Activated CD4-positive, alpha-beta T cell treated with anti-CD3 and anti-CD28 coated beads for 36 hours (primary cell): ENCODE measurements around the gene RARRES2. TPM values are rescaled to one million over a fixed set of nuclear protein-coding genes. Genes with fewer than 3 reads are reported as not detected.

Source experiments
- ATAC-seq: fragments of 200-7000 bp; cut with Tn5 transposase; one replicate; pipeline ENCODE4 v1.10.0; 2021; ENCODE audit warnings: mild to moderate bottlenecking, moderate library complexity
- CTCF ChIA-PET: fragments of 350-600 bp; sonication (Branson Sonifier 250); formaldehyde crosslinking; loops from one replicate; lab custom pipeline; 2021; ENCODE audit warnings: antibody characterized with exemption; lab: Charles Lee
- POLR2A ChIA-PET: fragments of 350-600 bp; sonication (Branson Sonifier 250); formaldehyde crosslinking; loops from one replicate; lab custom pipeline; 2021; ENCODE audit warnings: antibody characterized with exemption, inconsistent platforms; lab: Charles Lee
- DNase-seq: peaks from one replicate; pipeline ENCODE4 v3.0.0-alpha.2; 2020
- H3K27ac Mint-ChIP-seq: one replicate; pipeline ENCODE4 v1.8.0; 2021; ENCODE audit warnings: mixed read lengths
- H3K27me3 Mint-ChIP-seq: one replicate; pipeline ENCODE4 v1.8.0; 2021; ENCODE audit warnings: mixed read lengths
- H3K36me3 Mint-ChIP-seq: one replicate; pipeline ENCODE4 v1.8.0; 2021; ENCODE audit warnings: low read depth, mixed read lengths
- H3K4me1 Mint-ChIP-seq: one replicate; pipeline ENCODE4 v1.8.0; 2021; ENCODE audit warnings: mixed read lengths
- H3K4me3 Mint-ChIP-seq: one replicate; pipeline ENCODE4 v1.8.0; 2021; ENCODE audit warnings: mild to moderate bottlenecking, moderate library complexity, mixed read lengths
- H3K9me3 Mint-ChIP-seq: one replicate; pipeline ENCODE4 v1.8.0; 2021; ENCODE audit warnings: low read depth, mixed read lengths
- intact Hi-C, 2 experiments: fragments of 100-400 bp; cut with DNase I in 1 of 2; cut with micrococcal nuclease in 1 of 2; formaldehyde crosslinking; loops; one replicate each; pipeline versions ENCODE4 v1.14.2 to v1.15.1; 2022 to 2024; cut with DNase I, micrococcal nuclease
- total RNA-seq, 2 experiments: library from RNA; stranded (reverse); gene quantifications; one replicate each; pipeline ENCODE4 v1.2.3, GENCODE V29; 2021

Gene RARRES2
- total RNA-seq, 2 experiments from 2014 or later: not detected

DNA sequence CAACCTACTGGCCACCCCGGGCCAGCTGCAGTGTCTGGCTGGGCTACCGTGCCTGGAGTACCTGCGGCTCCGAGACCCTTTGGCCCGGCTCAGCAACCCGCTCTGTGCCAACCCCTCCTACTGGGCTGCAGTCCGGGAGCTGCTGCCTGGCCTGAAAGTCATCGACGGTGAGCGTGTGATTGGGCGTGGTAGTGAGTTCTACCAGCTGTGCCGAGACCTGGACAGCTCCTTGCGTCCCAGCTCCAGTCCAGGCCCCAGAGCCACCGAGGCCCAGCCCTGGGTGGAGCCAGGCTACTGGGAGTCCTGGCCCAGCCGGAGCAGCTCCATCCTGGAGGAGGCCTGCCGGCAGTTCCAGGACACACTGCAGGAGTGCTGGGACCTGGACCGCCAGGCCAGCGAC is 4.2 kb downstream of the RARRES2 start:
- Mint-ChIP-seq H3K4me3 (no peak overlapping the region), H3K36me3 (peaks cover 4% of the 10 kb centered on the region), H3K27ac (no peak overlapping the region), H3K27me3 (peaks cover 13% of the 10 kb centered on the region), H3K9me3 (no peaks in the 10 kb centered on the region), H3K4me1 (peaks cover 2% of the 10 kb centered on the region)
- no peak for DNase-seq
- intact Hi-C loops: no loop called here
- ChIA-PET POLR2A (no interaction called here), CTCF (interaction anchor here (0.6 kb wide), 1 partner anchor 896 kb away, joined by 4 read pairs; no protein-coding TSS in a partner anchor)
- ATAC-seq: no peak

DNA sequence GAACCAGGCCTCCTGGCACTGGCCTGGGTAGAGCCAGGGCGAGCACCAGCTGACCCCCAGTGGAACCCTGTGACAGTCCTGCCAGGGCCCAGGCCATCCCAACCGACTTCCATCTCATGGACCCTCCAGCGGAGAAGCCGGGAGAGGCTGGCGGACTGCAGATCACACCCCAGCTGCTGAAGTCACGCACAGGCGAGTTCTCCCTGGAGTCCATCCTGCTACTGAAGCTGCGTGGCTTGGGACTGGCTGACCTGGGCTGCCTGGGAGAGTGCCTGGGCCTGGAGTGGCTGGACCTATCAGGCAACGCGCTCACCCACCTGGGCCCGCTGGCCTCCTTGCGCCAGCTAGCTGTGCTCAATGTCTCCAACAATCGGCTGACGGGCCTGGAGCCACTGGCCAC is 4.7 kb downstream of the RARRES2 start:
- Mint-ChIP-seq H3K4me1 (peaks cover 2% of the 10 kb centered on the region), H3K36me3 (peaks cover 4% of the 10 kb centered on the region), H3K9me3 (no peaks in the 10 kb centered on the region), H3K27me3 (peaks cover 9% of the 10 kb centered on the region), H3K27ac (no peak overlapping the region), H3K4me3 (no peak overlapping the region)
- ATAC-seq (no peak), DNase-seq (no peak)
- ChIA-PET CTCF (interaction anchor here (0.6 kb wide), 1 partner anchor 896 kb away, joined by 4 read pairs; no protein-coding TSS in a partner anchor), POLR2A (no interaction called here)
- intact Hi-C loops: no loop called here

DNA sequence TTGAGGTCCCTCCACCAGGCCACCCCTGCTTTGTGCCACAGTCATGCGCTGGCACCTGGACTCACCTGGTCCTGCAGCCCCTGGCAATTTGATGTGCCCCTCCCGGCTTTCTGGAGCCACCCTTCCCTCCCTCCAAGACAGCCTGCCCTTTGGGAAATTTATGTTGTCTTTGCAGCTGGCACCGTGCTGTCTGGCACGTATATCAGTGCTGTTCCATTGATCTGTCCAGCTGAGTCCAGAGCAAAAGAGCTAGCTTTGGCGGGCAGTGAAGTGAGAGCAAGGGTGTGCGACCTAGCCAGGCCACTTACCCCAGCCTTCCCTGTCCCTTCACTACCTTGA is 5.7 kb downstream of the RARRES2 start:
- ChIA-PET CTCF (no interaction called here), POLR2A (interaction anchor here (0.9 kb wide), 1 partner anchor 10 kb away, joined by 3 read pairs; no protein-coding TSS in a partner anchor)
- Mint-ChIP-seq H3K27me3 (peaks cover 6% of the 10 kb centered on the region), H3K4me1 (no peaks in the 10 kb centered on the region), H3K9me3 (no peaks in the 10 kb centered on the region), H3K27ac (no peak overlapping the region), H3K4me3 (no peak overlapping the region), H3K36me3 (peaks cover 10% of the 10 kb centered on the region)
- DNase-seq: no peak
- no peak for ATAC-seq
- intact Hi-C loops: no loop called here

DNA sequence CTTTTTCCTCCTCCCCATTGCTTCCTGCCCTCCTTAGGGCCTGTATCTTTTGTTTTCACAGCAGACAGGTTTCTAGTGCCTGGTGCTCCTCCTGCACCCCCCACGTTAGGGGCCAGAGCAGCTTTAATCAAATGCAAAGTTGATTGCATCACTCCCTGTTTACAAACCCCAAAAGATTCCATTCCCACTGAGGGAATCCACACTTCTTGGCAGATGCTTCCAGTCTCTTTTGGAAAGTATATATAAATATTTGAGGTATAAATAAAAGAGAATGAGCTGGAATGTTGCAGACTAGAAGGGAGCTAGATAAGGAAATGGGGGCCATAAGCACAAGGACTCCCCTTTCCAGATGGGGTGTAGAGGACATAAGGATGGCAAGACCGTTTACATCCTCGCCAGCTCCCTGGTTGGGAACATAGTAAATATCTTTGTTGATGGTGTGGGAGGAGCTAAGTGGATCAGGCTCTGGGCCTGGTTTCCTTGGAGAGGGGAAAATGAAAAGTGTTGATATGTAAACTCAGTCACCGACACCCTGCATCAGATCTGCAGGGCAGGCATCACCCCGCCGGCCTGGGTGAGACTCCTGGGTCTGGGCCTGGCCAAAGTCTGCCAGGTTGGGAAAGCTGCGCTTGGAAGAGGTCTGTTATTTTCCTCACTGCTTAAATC is 6.2 kb downstream of the RARRES2 start:
- H3K27ac Mint-ChIP-seq: no peak overlapping the region
- H3K4me3 Mint-ChIP-seq: no peak overlapping the region
- intact Hi-C loops: no loop called here
- ChIA-PET CTCF (interaction anchor here (0.6 kb wide), 1 partner anchor 563 kb away, joined by 3 read pairs; no protein-coding TSS in a partner anchor), POLR2A (interaction anchor here (0.9 kb wide), 1 partner anchor 10 kb away, joined by 3 read pairs; no protein-coding TSS in a partner anchor)
- no peak for ATAC-seq
- H3K36me3 Mint-ChIP-seq: peaks cover 12% of the 10 kb centered on the region
- DNase-seq: no peak
- H3K9me3 Mint-ChIP-seq: no peaks in the 10 kb centered on the region
- no peaks in the 10 kb centered on the region for H3K4me1 Mint-ChIP-seq
- peaks cover 5% of the 10 kb centered on the region for H3K27me3 Mint-ChIP-seq

DNA sequence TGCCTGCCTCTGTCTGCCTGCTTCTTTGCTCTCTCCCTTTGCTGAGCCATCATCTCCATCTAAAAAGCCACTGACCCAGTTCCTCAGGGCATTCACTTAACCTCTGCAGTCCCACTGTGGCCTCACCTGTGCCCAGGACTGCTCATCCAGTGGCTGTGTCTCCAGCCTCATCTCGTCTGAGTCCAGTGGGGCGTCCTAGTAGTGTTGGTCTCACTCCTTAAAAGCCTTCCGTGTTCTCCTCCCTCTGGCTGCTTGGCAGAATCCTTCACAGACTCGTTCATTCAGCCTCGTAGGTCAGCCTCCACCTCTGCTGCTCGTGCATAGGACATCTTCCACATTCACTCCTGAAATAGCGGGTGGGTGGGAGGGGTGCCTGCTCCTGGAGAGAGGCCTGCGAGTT is 7.3 kb downstream of the RARRES2 start:
- Mint-ChIP-seq H3K9me3 (no peaks in the 10 kb centered on the region), H3K4me1 (no peaks in the 10 kb centered on the region), H3K4me3 (no peak overlapping the region), H3K36me3 (peaks cover 13% of the 10 kb centered on the region), H3K27ac (no peak overlapping the region), H3K27me3 (no peaks in the 10 kb centered on the region)
- no peak for DNase-seq
- ChIA-PET POLR2A (no interaction called here), CTCF (no interaction called here)
- intact Hi-C loops: no loop called here
- ATAC-seq: no peak

DNA sequence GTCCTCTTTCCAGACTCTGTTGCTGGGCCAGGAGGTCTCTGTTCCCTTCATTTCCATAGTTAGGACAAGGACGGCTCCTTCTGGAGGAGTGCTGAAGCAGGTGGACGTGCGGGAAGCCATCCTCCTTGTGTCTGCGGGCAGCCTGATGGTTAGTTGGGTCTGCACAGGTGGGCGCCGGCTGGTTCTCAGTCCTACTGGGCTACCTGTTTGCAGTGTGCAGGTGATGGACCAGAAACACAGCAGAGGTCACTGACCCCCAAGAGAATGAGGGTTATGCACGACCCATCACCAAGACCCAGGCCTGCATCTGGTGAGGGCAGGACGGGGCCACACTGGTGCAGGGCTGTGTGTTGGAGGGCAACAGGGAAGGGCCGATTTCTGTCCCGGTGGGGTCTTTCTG is 7.8 kb downstream of the RARRES2 start:
- ATAC-seq (no peak), DNase-seq (no peak)
- ChIA-PET POLR2A (no interaction called here), CTCF (no interaction called here)
- H3K36me3 Mint-ChIP-seq: peaks cover 14% of the 10 kb centered on the region
- intact Hi-C loops: no loop called here
- H3K27me3 Mint-ChIP-seq: no peaks in the 10 kb centered on the region
- no peak overlapping the region for H3K27ac Mint-ChIP-seq
- H3K9me3 Mint-ChIP-seq: no peaks in the 10 kb centered on the region
- H3K4me3 Mint-ChIP-seq: no peak overlapping the region
- no peaks in the 10 kb centered on the region for H3K4me1 Mint-ChIP-seq

DNA sequence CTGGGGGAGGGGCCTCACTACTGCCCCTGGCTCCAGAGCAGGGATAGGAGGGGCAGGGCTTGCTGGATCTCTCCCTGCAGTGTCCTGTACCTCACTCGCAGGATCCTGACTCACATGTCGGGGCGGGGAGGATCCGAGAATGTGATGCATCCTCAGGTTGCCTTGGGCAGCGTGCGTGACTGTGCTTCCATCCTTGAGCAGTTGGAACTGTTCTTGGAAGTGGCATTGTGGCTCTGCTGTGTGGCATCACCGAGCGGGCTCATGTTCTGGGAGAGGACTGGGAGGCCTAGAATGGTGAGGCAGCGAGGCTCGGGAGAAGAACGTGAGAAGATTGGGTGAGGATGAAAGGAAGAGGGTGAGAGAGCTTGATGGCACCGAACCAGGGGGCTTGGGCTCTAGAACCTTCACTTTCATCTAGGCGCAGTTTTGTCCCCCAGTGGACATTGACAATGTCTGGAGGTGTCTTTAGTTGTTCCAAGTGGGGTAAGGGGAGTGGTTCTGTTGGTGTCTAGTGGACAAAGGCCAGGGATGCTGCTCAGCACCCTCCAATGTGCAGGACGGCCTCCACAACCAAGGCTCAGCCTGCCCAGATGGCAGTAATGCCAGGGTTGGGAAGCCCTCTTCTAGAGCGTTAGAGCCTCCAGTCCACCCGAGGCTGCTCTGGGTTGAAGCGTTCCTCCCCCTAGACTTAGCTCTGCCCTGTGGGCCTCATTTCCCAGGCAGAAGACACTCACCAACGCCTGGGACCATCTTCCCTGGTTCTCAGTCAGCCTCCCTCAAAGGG is 8.4 kb downstream of the RARRES2 start:
- ChIA-PET POLR2A (no interaction called here), CTCF (no interaction called here)
- no peak overlapping the region for H3K4me3 Mint-ChIP-seq
- intact Hi-C loops: no loop called here
- H3K4me1 Mint-ChIP-seq: no peaks in the 10 kb centered on the region
- no peaks in the 10 kb centered on the region for H3K9me3 Mint-ChIP-seq
- DNase-seq (no peak), ATAC-seq (no peak)
- peaks cover 14% of the 10 kb centered on the region for H3K36me3 Mint-ChIP-seq
- no peak overlapping the region for H3K27ac Mint-ChIP-seq
- H3K27me3 Mint-ChIP-seq: no peaks in the 10 kb centered on the region

DNA sequence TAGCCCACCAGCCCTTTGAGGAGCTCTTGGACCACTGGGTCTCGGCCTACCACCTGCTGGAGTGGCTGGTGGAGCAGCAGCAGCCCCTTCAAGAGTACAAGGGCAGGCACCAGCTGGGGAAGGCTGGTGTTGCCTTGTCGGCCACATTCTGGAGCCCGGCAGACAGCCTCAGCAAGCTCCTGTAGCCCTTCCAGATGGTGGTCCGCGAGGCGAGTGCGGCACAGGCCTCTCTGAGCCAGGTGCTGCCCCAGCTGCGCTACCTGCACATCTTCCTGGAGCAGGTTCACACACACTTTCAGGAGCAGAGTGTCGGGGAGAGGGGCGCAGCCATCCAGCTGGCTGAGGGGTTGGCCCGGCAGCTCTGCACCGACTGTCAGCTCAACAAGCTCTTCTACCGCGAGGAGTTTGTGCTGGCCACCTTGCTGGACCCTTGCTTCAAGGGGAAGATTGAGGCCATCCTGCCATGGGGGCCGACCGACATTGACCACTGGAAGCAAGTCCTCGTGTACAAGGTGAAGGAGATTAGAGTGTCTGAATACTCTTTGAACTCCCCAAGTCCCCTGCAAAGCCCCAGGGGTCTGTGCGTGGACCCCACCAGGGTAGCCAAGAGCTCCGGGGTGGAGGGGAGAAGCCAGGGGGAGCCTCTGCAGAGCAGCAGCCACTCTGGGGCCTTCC is 11.1 kb downstream of the RARRES2 start:
- POLR2A ChIA-PET: interaction anchor here (0.7 to 0.8 kb wide), 2 partner anchors 10 to 775 kb away, joined by 3 to 4 read pairs; no protein-coding TSS in a partner anchor
- Mint-ChIP-seq H3K36me3 (peaks cover 28% of the 10 kb centered on the region), H3K4me1 (peaks cover 11% of the 10 kb centered on the region), H3K9me3 (no peaks in the 10 kb centered on the region), H3K27me3 (no peaks in the 10 kb centered on the region), H3K27ac (no peak overlapping the region), H3K4me3 (no peak overlapping the region)
- CTCF ChIA-PET: no interaction called here
- ATAC-seq (no peak), DNase-seq (no peak)
- intact Hi-C loops: no loop called here

DNA sequence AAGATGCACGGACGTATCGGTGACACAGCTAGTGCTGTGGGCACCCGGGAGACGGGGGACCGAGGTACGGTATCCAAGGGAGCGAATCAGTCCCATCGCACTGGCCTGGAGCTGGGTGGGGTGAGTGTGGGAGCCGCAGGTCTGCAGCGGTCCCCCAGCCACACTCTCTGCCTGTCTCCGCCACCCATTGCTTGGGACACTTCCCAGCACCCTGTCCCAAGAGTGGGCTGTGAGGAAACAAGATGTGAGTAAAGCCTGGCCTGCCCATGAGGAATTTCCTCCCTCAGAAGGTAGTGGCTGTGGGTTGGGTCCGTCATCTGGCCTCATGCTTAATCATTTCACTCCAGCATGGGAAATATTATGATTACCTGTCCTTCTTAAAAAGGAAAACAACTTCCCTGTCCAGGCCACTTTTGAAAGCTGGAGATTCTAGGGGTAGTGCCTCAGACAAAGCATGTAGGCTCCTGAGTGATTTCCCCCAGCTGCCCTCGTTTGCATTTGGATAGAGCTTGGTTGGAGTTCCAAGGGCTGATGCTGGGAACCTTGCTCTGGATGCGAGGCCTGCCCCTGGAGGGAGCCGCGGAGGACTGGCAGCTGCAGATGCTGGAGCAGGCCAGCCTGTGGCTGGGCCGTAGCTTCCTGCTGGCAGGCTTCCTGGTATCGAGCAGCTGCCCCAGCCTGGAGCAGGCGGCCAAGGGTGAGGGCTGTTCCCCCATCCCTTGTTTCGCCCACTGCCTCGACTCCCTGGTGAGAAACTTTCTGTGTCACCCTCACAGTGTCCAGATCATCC is 11.9 kb downstream of the RARRES2 start:
- peaks cover 36% of the 10 kb centered on the region for H3K36me3 Mint-ChIP-seq
- CTCF ChIA-PET: no interaction called here
- H3K4me1 Mint-ChIP-seq: peaks cover 20% of the 10 kb centered on the region
- POLR2A ChIA-PET: interaction anchor here (0.7 to 0.8 kb wide), 2 partner anchors 9 to 776 kb away, joined by 3 to 4 read pairs; no protein-coding TSS in a partner anchor
- H3K4me3 Mint-ChIP-seq: no peak overlapping the region
- DNase-seq (no peak), ATAC-seq (no peak)
- intact Hi-C loops: no loop called here
- no peaks in the 10 kb centered on the region for H3K9me3 Mint-ChIP-seq
- no peaks in the 10 kb centered on the region for H3K27me3 Mint-ChIP-seq
- no peak overlapping the region for H3K27ac Mint-ChIP-seq

DNA sequence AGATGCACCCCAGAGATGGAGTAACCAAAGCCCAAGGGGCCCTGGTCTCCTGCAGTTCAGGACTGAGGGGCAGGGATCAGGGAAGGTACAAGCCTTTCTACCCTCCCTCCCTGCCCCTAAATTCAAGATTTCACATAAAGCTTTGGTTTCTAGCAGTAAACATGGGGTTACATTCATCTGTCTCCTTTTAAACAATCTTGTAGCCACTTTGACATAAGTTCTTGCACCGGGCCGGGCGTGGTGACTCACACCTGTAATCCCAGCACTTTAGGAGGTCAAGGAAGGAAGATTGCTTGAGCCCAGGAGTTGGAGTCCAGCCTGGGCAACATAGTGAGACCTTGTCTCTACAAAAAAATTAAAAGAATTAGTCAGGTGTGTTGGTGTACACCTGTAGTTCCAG is 14.1 kb downstream of the RARRES2 start:
- Mint-ChIP-seq H3K27ac (no peak overlapping the region), H3K36me3 (peaks cover 42% of the 10 kb centered on the region), H3K4me1 (peaks cover 30% of the 10 kb centered on the region), H3K9me3 (no peaks in the 10 kb centered on the region), H3K27me3 (no peaks in the 10 kb centered on the region), H3K4me3 (no peak overlapping the region)
- intact Hi-C loops: no loop called here
- CTCF ChIA-PET: no interaction called here
- ATAC-seq: no peak
- no peak for DNase-seq
- POLR2A ChIA-PET: no interaction called here

DNA sequence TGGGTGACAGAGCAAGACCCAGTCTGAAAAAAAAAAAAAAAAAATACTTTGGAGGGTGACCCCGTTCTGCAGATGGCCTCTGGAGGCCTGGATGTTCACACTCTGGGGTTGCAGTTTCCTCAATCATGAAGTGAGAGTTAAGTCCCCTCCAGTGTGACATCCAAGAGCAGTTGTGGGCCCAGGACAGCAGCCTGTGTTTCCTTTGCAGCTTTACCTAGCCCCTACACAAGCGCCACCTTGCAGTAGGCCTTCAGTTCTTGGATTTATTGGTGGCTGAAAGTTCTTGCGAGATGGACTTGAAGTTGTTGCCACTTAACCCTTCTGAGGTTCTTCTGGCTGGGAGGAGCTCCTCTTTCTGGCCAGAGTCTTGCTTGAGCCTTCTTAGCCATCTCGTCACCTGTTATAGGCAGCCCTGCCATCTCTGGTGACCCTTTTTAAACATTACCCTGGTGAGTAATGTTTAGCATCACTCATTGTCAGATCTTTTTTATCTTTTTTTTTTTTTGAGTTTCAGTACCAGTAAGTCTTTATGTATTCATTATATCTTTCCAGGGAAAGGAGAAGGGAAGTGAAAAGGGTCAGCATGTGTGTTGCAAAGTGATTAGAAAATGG is 14.7 kb downstream of the RARRES2 start:
- Mint-ChIP-seq H3K9me3 (no peaks in the 10 kb centered on the region), H3K27ac (no peak overlapping the region), H3K4me3 (no peak overlapping the region), H3K27me3 (no peaks in the 10 kb centered on the region), H3K36me3 (peaks cover 46% of the 10 kb centered on the region), H3K4me1 (peaks cover 35% of the 10 kb centered on the region)
- ChIA-PET CTCF (no interaction called here), POLR2A (no interaction called here)
- ATAC-seq (no peak), DNase-seq (no peak)
- intact Hi-C loops: no loop called here
